Activated CD4-positive, alpha-beta T cell treated with anti-CD3 and anti-CD28 coated beads, Interleukin-2, amount 50 U/mL, for 1 hour (primary cell): ENCODE data around the gene ANKRD13C.

ENCODE experiments used
- DNase-seq: peaks from one replicate; pipeline ENCODE4 v3.0.0-alpha.2; 2020

The ANKRD13C gene

GRCh38 chr1:70288166-70288565, 66.4 kb downstream of the ANKRD13C start:
- DNase-seq: no peak

GRCh38 chr1:70286453-70286852, 68.1 kb downstream of the ANKRD13C start:
- no peak for DNase-seq

GRCh38 chr1:70284366-70284765, 70.2 kb downstream of the ANKRD13C start:
- DNase-seq: no peak

GRCh38 chr1:70278710-70279109, 75.8 kb downstream of the ANKRD13C start:
- DNase-seq: no peak

- no peak for DNase-seq
Observed at GRCh38 chr1:70277875-70278274, 76.6 kb downstream of the ANKRD13C start.

GRCh38 chr1:70265946-70266345, 88.6 kb downstream of the ANKRD13C start:
- DNase-seq: no peak

- no peak for DNase-seq
Observed at GRCh38 chr1:70264839-70265238, 89.7 kb downstream of the ANKRD13C start.

GRCh38 chr1:70256664-70257063, 97.9 kb downstream of the ANKRD13C start:
- DNase-seq: no peak

GRCh38 chr1:70248729-70249128, 105.8 kb downstream of the ANKRD13C start:
- no peak for DNase-seq

- no peak for DNase-seq
Observed at GRCh38 chr1:70247768-70248167, 106.8 kb downstream of the ANKRD13C start.

- no peak for DNase-seq
Observed at GRCh38 chr1:70247122-70247521, 107.4 kb downstream of the ANKRD13C start.

GRCh38 chr1:70239940-70240339, 114.6 kb downstream of the ANKRD13C start:
- no peak for DNase-seq

- DNase-seq: no peak
Observed at GRCh38 chr1:70234733-70235132, 119.8 kb downstream of the ANKRD13C start.

GRCh38 chr1:70231475-70231874, 123.0 kb downstream of the ANKRD13C start:
- DNase-seq: no peak

GRCh38 chr1:70228670-70229069, 125.9 kb downstream of the ANKRD13C start:
- DNase-seq: no peak

- DNase-seq: no peak
Observed at GRCh38 chr1:70227439-70227838, 127.1 kb downstream of the ANKRD13C start.

- no peak for DNase-seq
Observed at GRCh38 chr1:70224954-70225353, 129.6 kb downstream of the ANKRD13C start.

GRCh38 chr1:70222716-70223235, 131.7 kb downstream of the ANKRD13C start:
- no peak for DNase-seq

- peak; percentile 98 for DNase-seq
Observed at GRCh38 chr1:70221238-70222121, 133.0 kb downstream of the ANKRD13C start, which contains the start of gene SRSF11. Gene SRSF11 (plus strand): TSS chr1:70221380. CDS start chr1:70221637, 257 bp downstream.

- DNase-seq: no peak
Observed at GRCh38 chr1:70220517-70221237, 133.8 kb downstream of the ANKRD13C start.

GRCh38 chr1:70220015-70220414, 134.5 kb downstream of the ANKRD13C start:
- no peak for DNase-seq

- no peak for DNase-seq
Observed at GRCh38 chr1:70211541-70211940, 143.0 kb downstream of the ANKRD13C start.

- no peak for DNase-seq
Observed at GRCh38 chr1:70210820-70211219, 143.7 kb downstream of the ANKRD13C start.
